ENCODE data around the gene WIPF2. TPM values are rescaled to one million over a fixed set of nuclear protein-coding genes. Genes with fewer than 3 reads are reported as not detected.
"Not testable (repeated sequence)": the region's sequence is repeated elsewhere in the genome, so short reads cannot be mapped to it uniquely, and the experiment has no call there.

Gene WIPF2
- polyA plus RNA-seq, 1 donor (not counting 4 experiments of a cell fraction or from before 2014, with no cell fraction given), result 8.5 TPM

GRCh38 chr17:40304866-40305265, 85.8 kb downstream of the WIPF2 start:
- not testable (repeated sequence) for H3K9me3 ChIP-seq (ENCODE audit: control insufficient read depth, low read depth, low read length); FAIRE-seq; H3K4me2 ChIP-seq (ENCODE audit: control insufficient read depth, extremely low read depth, insufficient read depth, low read depth, low read length); H3K79me2 ChIP-seq (ENCODE audit: control insufficient read depth, insufficient read depth, low read length); H4K20me1 ChIP-seq (ENCODE audit: control insufficient read depth, extremely low read depth, insufficient read depth, low read length); H3K27me3 ChIP-seq (ENCODE audit: control insufficient read depth, extremely low read depth, insufficient read depth, low read length); DNase-seq (ENCODE audit: low read depth, low spot score); H3K9ac ChIP-seq (ENCODE audit: control insufficient read depth, extremely low read depth, insufficient read depth, low read length); H3K27ac ChIP-seq (ENCODE audit: control insufficient read depth, insufficient read depth, low read length); H3K9me1 ChIP-seq (ENCODE audit: control insufficient read depth, extremely low read depth, insufficient read depth, low read length); H3K4me3 ChIP-seq (ENCODE audit: control insufficient read depth in 2 of 3, extremely low read depth in 1 of 3, insufficient read depth in 2 of 3, low read depth in 1 of 3, low read length in 3 of 3); H2AFZ ChIP-seq (ENCODE audit: control insufficient read depth, low read length)
- dilution Hi-C loops (cut with MboI; ENCODE audit: extremely low pct_ligation_motif_present, low sequenced_read_pairs), result loop anchor here (5.0 kb wide), 1 partner anchor 57 kb away; the partner anchor contains the start of gene GJD3
- Histone ChIP-seq H3K4me1 (ENCODE audit: control insufficient read depth, extremely low read depth, insufficient read depth, low read length) (peaks cover 45% of the 10 kb centered on the region), H3K36me3 (ENCODE audit: control insufficient read depth in 2 of 2, extremely low read depth in 1 of 2, insufficient read depth in 2 of 2, low read length in 2 of 2) (peaks cover 0 to 31% of the 10 kb centered on the region in 2 experiments)

GRCh38 chr17:40306395-40306794, 87.3 kb downstream of the WIPF2 start:
- dilution Hi-C loops (cut with MboI; ENCODE audit: extremely low pct_ligation_motif_present, low sequenced_read_pairs), result no loop called here

More at GRCh38 chr17:40306395-40306794, 87.3 kb downstream of the WIPF2 start:
- FAIRE-seq (no peak), DNase-seq (ENCODE audit: low read depth, low spot score) (no peak)
- Histone ChIP-seq H3K79me2 (ENCODE audit: control insufficient read depth, insufficient read depth, low read length) (no peaks in the 10 kb centered on the region), H3K4me2 (ENCODE audit: control insufficient read depth, extremely low read depth, insufficient read depth, low read depth, low read length) (peak overlapping the region; percentile 19), H3K4me3 (ENCODE audit: control insufficient read depth in 2 of 3, extremely low read depth in 1 of 3, insufficient read depth in 2 of 3, low read depth in 1 of 3, low read length in 3 of 3) (no peak overlapping the region), H2AFZ (ENCODE audit: control insufficient read depth, low read length) (no peak overlapping the region), H3K9me1 (ENCODE audit: control insufficient read depth, extremely low read depth, insufficient read depth, low read length) (no peaks in the 10 kb centered on the region), H3K27me3 (ENCODE audit: control insufficient read depth, extremely low read depth, insufficient read depth, low read length) (no peaks in the 10 kb centered on the region), H3K36me3 (ENCODE audit: control insufficient read depth in 2 of 2, extremely low read depth in 1 of 2, insufficient read depth in 2 of 2, low read length in 2 of 2) (peaks cover 0 to 21% of the 10 kb centered on the region in 2 experiments), H3K9me3 (ENCODE audit: control insufficient read depth, low read depth, low read length) (no peaks in the 10 kb centered on the region), H3K27ac (ENCODE audit: control insufficient read depth, insufficient read depth, low read length) (no peak overlapping the region), H3K9ac (ENCODE audit: control insufficient read depth, extremely low read depth, insufficient read depth, low read length) (no peak overlapping the region), H3K4me1 (ENCODE audit: control insufficient read depth, extremely low read depth, insufficient read depth, low read length) (peaks cover 60% of the 10 kb centered on the region), H4K20me1 (ENCODE audit: control insufficient read depth, extremely low read depth, insufficient read depth, low read length) (no peaks in the 10 kb centered on the region)
- TF ChIP-seq EZH2 (IDR thresholded peaks at IDR 0.05; ENCODE audit: low read length), result no peak
- TF ChIP-seq, protein P1, sequence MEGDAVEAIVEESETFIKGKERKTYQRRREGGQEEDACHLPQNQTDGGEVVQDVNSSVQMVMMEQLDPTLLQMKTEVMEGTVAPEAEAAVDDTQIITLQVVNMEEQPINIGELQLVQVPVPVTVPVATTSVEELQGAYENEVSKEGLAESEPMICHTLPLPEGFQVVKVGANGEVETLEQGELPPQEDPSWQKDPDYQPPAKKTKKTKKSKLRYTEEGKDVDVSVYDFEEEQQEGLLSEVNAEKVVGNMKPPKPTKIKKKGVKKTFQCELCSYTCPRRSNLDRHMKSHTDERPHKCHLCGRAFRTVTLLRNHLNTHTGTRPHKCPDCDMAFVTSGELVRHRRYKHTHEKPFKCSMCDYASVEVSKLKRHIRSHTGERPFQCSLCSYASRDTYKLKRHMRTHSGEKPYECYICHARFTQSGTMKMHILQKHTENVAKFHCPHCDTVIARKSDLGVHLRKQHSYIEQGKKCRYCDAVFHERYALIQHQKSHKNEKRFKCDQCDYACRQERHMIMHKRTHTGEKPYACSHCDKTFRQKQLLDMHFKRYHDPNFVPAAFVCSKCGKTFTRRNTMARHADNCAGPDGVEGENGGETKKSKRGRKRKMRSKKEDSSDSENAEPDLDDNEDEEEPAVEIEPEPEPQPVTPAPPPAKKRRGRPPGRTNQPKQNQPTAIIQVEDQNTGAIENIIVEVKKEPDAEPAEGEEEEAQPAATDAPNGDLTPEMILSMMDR (optimal IDR thresholded peaks at IDR 0.05 in 1 of 3, IDR thresholded peaks at IDR 0.05 in 1 of 3, conservative IDR thresholded peaks at IDR 0.05 in 1 of 3; ENCODE audit: extremely low read depth in 1 of 3, insufficient read depth in 2 of 3, low read length in 3 of 3), result no peak

All from keratinocyte (primary cell).